Fibroblast of lung (primary cell): Measurements from ENCODE around the gene PNPLA7.
"Not testable (repeated sequence)": the region's sequence is repeated elsewhere in the genome, so short reads cannot be mapped to it uniquely, and the experiment has no call there.

Source experiments
- EZH2 ChIP-seq: IDR thresholded peaks from 2 replicates; pipeline ENCODE4 v1.5.1; 2012; ENCODE audit warnings: low read length, control low read depth, mild to moderate bottlenecking; ENCODE audit errors: missing control alignments
- TF ChIP-seq, protein P1 (sequence below), 2 donors: IDR thresholded peaks in 1 of 2; conservative IDR thresholded peaks in 1 of 2; 1 replicate in 1 of 2; 2 replicates in 1 of 2; pipeline ENCODE4 v1.5.1; 2011 to 2012; ENCODE audit warnings: low read length in 2 of 2, control low read depth in 1 of 2, inconsistent platforms in 1 of 2, low read depth in 1 of 2, mild to moderate bottlenecking in 1 of 2

DNA sequence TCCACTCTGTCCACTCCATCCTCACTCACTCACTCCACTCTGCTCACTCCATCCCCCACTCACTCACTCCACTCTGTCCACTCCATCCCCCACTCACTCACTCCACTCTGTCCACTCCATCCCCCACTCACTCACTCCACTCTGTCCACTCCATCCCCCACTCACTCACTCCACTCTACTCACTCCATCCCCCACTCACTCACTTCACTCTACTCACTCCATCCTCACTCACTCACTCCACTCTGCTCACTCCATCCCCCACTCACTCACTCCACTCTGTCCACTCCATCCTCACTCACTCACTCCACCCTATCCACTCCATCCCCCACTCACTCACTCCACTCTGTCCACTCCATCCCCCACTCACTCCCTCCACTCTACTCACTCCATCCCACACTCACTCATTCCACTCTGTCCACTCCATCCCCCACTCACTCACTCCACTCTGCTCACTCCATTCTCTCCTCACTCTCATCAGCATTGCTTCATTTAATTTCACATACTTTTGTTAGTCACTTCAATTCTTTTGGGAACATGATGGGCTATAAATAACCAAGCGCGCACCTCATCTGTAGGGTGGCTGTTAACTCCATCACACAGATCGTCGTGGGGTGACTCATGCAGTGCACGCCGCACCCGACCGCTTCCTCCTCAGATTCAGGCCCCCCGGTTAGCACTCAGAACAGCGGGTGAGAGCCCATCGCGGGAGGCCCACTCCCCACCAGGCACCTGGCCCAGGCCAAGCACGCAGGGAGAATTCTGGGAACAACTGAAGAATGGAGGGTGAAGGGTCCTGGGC is 31.3 kb downstream of the PNPLA7 start:
- TF ChIP-seq, protein P1, sequence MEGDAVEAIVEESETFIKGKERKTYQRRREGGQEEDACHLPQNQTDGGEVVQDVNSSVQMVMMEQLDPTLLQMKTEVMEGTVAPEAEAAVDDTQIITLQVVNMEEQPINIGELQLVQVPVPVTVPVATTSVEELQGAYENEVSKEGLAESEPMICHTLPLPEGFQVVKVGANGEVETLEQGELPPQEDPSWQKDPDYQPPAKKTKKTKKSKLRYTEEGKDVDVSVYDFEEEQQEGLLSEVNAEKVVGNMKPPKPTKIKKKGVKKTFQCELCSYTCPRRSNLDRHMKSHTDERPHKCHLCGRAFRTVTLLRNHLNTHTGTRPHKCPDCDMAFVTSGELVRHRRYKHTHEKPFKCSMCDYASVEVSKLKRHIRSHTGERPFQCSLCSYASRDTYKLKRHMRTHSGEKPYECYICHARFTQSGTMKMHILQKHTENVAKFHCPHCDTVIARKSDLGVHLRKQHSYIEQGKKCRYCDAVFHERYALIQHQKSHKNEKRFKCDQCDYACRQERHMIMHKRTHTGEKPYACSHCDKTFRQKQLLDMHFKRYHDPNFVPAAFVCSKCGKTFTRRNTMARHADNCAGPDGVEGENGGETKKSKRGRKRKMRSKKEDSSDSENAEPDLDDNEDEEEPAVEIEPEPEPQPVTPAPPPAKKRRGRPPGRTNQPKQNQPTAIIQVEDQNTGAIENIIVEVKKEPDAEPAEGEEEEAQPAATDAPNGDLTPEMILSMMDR (conservative IDR thresholded peaks at IDR 0.05 in 1 of 2, IDR thresholded peaks at IDR 0.05 in 1 of 2; ENCODE audit: low read depth in 1 of 2, low read length in 2 of 2): not testable (repeated sequence)
- TF ChIP-seq EZH2: not testable (repeated sequence)
